HL-60 (cell line): ENCODE measurements around the gene DCLRE1B.

Experiments used
- DNase-seq, 2 experiments: peaks; one replicate each; pipeline ENCODE4 v3.0.0-alpha.2; 2010 to 2020; ENCODE audit warnings: low read depth in 1 of 2, low spot score in 1 of 2
- H3K27ac ChIP-seq: fragments of 250-450 bp; sonication (Bioruptor Pico); replicated peaks from 2 replicates; pipeline ENCODE4 v1.5.1; 2020; ENCODE audit warnings: mild to moderate bottlenecking, moderate library complexity
- H3K27me3 ChIP-seq: fragments of 250-450 bp; sonication (Bioruptor Pico); 2 replicates; pipeline ENCODE4 v1.5.1; 2021; ENCODE audit warnings: mild to moderate bottlenecking, moderate library complexity; ENCODE audit not compliant: insufficient read depth, poor library complexity, severe bottlenecking
- H3K4me3 ChIP-seq: replicated peaks from 2 replicates; pipeline ENCODE4 v1.5.1; 2011; ENCODE audit warnings: mild to moderate bottlenecking, control low read depth, low read length; ENCODE audit not compliant: insufficient read depth
- GABPA ChIP-seq: IDR thresholded peaks from 2 replicates; pipeline ENCODE4 v1.6.1; 2012; ENCODE audit warnings: low read depth
- POLR2AphosphoS5 ChIP-seq: IDR thresholded peaks from 2 replicates; pipeline ENCODE4 v1.6.1; 2012; ENCODE audit warnings: low read depth
- SPI1 ChIP-seq: IDR thresholded peaks from 2 replicates; pipeline ENCODE4 v1.6.1; 2012; ENCODE audit warnings: low read depth, mild to moderate bottlenecking, borderline replicate concordance
- TF ChIP-seq, protein P1 (sequence below): IDR thresholded peaks from one replicate; pipeline ENCODE4 v1.5.1; 2011; ENCODE audit warnings: low read length, control low read depth, inconsistent platforms; ENCODE audit not compliant: insufficient read depth
- TF ChIP-seq, protein P2 (sequence below): IDR thresholded peaks from 2 replicates; pipeline ENCODE4 v1.6.1; 2012; ENCODE audit warnings: low read depth; ENCODE audit not compliant: insufficient replicate concordance

The DCLRE1B gene

DNA sequence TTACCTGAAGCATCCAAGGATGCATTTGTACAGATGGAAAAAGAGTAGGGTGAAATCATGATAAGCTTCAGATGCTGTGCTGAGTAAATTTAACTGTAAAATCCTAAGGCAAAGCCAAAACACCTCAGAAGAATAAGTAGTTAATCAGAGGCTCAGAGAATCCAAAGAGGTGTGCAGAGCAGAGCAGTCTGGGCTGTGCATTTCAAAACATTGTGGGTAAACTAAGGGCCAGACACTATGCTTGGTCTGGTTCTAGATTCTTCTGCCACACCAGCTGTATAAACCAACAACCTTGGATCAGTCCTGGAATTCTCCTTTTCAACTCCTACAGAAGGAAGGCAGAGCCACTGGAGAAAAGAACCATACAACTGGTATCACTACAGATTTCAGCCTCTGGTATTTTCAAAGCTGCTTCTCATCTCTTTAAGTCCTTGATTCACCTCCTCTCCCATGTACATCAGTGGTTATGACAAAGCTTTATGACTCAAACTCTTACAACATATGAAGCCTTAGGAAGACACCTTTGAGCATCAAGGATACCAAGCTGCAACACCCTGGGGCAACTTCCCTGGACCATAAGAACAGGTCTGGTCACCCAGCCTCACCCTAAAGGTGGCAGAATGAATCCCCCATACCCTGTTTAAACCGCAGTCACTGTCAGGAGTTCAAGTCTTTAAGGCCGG lies 12.4 kb downstream of the DCLRE1B start:
- Histone ChIP-seq H3K27me3 (no peaks in the 10 kb centered on the region), H3K4me3 (no peak overlapping the region), H3K27ac (no peak overlapping the region)
- TF ChIP-seq, protein P1, sequence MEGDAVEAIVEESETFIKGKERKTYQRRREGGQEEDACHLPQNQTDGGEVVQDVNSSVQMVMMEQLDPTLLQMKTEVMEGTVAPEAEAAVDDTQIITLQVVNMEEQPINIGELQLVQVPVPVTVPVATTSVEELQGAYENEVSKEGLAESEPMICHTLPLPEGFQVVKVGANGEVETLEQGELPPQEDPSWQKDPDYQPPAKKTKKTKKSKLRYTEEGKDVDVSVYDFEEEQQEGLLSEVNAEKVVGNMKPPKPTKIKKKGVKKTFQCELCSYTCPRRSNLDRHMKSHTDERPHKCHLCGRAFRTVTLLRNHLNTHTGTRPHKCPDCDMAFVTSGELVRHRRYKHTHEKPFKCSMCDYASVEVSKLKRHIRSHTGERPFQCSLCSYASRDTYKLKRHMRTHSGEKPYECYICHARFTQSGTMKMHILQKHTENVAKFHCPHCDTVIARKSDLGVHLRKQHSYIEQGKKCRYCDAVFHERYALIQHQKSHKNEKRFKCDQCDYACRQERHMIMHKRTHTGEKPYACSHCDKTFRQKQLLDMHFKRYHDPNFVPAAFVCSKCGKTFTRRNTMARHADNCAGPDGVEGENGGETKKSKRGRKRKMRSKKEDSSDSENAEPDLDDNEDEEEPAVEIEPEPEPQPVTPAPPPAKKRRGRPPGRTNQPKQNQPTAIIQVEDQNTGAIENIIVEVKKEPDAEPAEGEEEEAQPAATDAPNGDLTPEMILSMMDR = no peak
- DNase-seq = no peak

DNA sequence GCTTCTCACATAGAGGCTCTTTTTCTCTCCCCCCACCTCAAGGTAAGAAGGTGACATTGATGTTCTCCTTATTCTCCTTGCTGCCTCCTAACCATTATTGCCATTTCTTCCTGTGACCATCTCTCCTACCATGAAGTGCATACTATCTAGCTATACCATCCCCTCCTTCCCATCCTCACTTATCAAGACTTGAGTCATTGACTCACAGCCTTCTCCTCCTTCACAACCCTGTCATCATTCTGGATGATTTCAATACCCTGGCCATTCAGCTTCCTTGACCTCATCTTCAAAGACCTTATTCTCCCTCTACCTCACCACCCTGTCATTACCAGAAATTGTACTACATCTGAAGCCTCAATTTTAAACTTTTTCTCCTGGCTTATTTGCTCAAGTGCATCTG lies 13.1 kb downstream of the DCLRE1B start:
- TF ChIP-seq POLR2AphosphoS5 (no peak), GABPA (no peak), SPI1 (no peak)
- TF ChIP-seq, protein P2, sequence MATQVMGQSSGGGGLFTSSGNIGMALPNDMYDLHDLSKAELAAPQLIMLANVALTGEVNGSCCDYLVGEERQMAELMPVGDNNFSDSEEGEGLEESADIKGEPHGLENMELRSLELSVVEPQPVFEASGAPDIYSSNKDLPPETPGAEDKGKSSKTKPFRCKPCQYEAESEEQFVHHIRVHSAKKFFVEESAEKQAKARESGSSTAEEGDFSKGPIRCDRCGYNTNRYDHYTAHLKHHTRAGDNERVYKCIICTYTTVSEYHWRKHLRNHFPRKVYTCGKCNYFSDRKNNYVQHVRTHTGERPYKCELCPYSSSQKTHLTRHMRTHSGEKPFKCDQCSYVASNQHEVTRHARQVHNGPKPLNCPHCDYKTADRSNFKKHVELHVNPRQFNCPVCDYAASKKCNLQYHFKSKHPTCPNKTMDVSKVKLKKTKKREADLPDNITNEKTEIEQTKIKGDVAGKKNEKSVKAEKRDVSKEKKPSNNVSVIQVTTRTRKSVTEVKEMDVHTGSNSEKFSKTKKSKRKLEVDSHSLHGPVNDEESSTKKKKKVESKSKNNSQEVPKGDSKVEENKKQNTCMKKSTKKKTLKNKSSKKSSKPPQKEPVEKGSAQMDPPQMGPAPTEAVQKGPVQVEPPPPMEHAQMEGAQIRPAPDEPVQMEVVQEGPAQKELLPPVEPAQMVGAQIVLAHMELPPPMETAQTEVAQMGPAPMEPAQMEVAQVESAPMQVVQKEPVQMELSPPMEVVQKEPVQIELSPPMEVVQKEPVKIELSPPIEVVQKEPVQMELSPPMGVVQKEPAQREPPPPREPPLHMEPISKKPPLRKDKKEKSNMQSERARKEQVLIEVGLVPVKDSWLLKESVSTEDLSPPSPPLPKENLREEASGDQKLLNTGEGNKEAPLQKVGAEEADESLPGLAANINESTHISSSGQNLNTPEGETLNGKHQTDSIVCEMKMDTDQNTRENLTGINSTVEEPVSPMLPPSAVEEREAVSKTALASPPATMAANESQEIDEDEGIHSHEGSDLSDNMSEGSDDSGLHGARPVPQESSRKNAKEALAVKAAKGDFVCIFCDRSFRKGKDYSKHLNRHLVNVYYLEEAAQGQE = no peak
- TF ChIP-seq, protein P1 = no peak
- Histone ChIP-seq H3K27ac (no peak overlapping the region), H3K27me3 (no peaks in the 10 kb centered on the region), H3K4me3 (no peak overlapping the region)
- no peak for DNase-seq

DNA sequence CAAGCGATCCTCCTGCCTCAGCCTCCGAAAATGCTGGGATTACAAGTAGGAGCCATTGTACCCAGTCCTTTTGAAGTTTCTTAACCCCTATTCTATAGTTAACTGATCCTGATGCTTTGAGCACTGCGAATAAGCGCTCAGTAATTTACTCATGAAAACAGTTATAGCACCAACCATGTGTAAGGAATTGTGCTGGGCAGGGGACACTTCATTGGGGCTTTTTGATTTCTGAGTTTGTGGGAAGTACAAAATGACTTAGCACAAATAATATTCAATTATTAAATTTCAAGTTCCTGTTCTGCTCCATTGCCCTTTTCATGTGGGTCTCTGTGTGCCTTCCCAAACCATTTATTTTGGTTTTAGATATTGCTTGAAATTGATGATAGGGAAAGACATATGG lies 17.8 kb downstream of the DCLRE1B start:
- no peak for DNase-seq
- no peak overlapping the region for H3K27ac ChIP-seq
- no peak for TF ChIP-seq GABPA
- TF ChIP-seq POLR2AphosphoS5 = no peak
- H3K4me3 ChIP-seq = no peak overlapping the region
- no peaks in the 10 kb centered on the region for H3K27me3 ChIP-seq

DNA sequence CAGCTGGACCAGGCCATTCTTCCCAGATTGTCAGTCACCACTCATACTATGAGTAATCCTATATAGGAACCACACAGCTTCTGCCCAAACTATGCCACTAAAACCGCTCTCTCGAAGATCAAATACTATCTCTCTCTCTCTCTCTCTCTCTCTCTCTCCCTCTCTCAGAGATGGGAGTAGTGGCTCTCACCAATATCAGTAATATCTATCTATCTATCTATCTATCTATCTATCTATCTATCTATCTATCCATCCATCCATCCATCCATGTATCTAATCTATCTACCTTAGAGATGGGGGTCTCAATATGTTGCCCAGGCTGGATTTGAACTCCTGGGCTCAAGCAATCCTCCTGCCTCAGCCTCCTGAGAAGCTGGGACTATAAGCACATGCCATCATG lies 19.3 kb downstream of the DCLRE1B start:
- Histone ChIP-seq H3K27ac (no peak overlapping the region), H3K4me3 (no peak overlapping the region), H3K27me3 (no peaks in the 10 kb centered on the region)
- no peak for DNase-seq
- TF ChIP-seq, protein P2 = no peak
- TF ChIP-seq POLR2AphosphoS5 (no peak), SPI1 (no peak), GABPA (no peak)
- TF ChIP-seq, protein P1 = no peak
